Liver (tissue), 9 donors: ENCODE measurements around the gene NIFK. TPM values are rescaled to one million over a fixed set of nuclear protein-coding genes. Genes with fewer than 3 reads are reported as not detected.

Experiments used
- DNase-seq: peaks from one replicate; pipeline ENCODE4 v3.0.0-alpha.2; 2017; ENCODE audit warnings: low spot score
- H3K27ac ChIP-seq, 2 donors: one replicate each; pipeline ENCODE4 v1.7.0; 2013; ENCODE audit warnings: inconsistent platforms in 2 of 2, low read length in 2 of 2, control low read depth in 1 of 2, low read depth in 1 of 2, mild to moderate bottlenecking in 1 of 2
- H3K27me3 ChIP-seq, 4 donors: one replicate each; pipeline versions ENCODE4 v1.6.1 to v1.7.0; 2013; ENCODE audit warnings: low read length in 3 of 4, inconsistent platforms in 1 of 4, mild to moderate bottlenecking in 1 of 4, moderate library complexity in 1 of 4; ENCODE audit not compliant: control insufficient read depth in 4 of 4, insufficient read depth in 4 of 4
- H3K36me3 ChIP-seq, 4 donors: one replicate each; pipeline versions ENCODE4 v1.6.1 to v1.7.0; 2013; ENCODE audit warnings: low read length in 3 of 4, mild to moderate bottlenecking in 3 of 4, low read depth in 1 of 4, moderate library complexity in 1 of 4; ENCODE audit not compliant: control insufficient read depth in 4 of 4, insufficient read depth in 3 of 4
- H3K4me1 ChIP-seq, 4 donors: one replicate each; pipeline versions ENCODE4 v1.6.1 to v1.7.0; 2013; ENCODE audit warnings: low read length in 3 of 4, mild to moderate bottlenecking in 3 of 4, moderate library complexity in 1 of 4; ENCODE audit not compliant: control insufficient read depth in 4 of 4, insufficient read depth in 4 of 4
- H3K4me3 ChIP-seq, 3 donors: one replicate each; pipeline versions ENCODE4 v1.6.1 to v1.7.0; 2013; ENCODE audit warnings: low read length in 3 of 3, control low read depth in 1 of 3, low read depth in 1 of 3, mild to moderate bottlenecking in 1 of 3
- H3K9ac ChIP-seq, 2 donors: one replicate each; pipeline ENCODE4 v1.7.0; 2013; ENCODE audit warnings: low read length in 2 of 2, mild to moderate bottlenecking in 2 of 2, moderate library complexity in 2 of 2, control low read depth in 1 of 2, low read depth in 1 of 2
- H3K9me3 ChIP-seq, 4 donors: one replicate each; pipeline versions ENCODE4 v1.6.1 to v1.7.0; 2013; ENCODE audit warnings: low read length in 3 of 4; ENCODE audit not compliant: control insufficient read depth in 4 of 4
- FOXA2 ChIP-seq: IDR thresholded peaks from 2 replicates; pipeline ENCODE4 v1.6.1; 2016; ENCODE audit warnings: antibody characterized with exemption
- GABPA ChIP-seq, 2 donors: IDR thresholded peaks in 1 of 2; conservative IDR thresholded peaks in 1 of 2; 2 replicates each; pipeline ENCODE4 v1.6.1; 2016; ENCODE audit warnings: antibody characterized with exemption in 2 of 2, mild to moderate bottlenecking in 1 of 2, moderate library complexity in 1 of 2
- HNF4A ChIP-seq, 2 donors: conservative IDR thresholded peaks; 2 replicates each; pipeline ENCODE4 v1.6.1; 2016; ENCODE audit warnings: antibody characterized with exemption in 2 of 2, mild to moderate bottlenecking in 2 of 2
- HNF4G ChIP-seq: IDR thresholded peaks from 2 replicates; pipeline ENCODE4 v1.6.1; 2016; ENCODE audit warnings: antibody characterized with exemption
- JUND ChIP-seq, 2 donors: IDR thresholded peaks; 2 replicates each; pipeline ENCODE4 v1.6.1; 2016; ENCODE audit warnings: antibody characterized with exemption in 2 of 2
- NR2F2 ChIP-seq: IDR thresholded peaks from 2 replicates; pipeline ENCODE4 v1.6.1; 2016; ENCODE audit warnings: antibody characterized with exemption
- RAD21 ChIP-seq, 2 donors: IDR thresholded peaks; 2 replicates each; pipeline ENCODE4 v1.6.1; 2016; ENCODE audit warnings: antibody characterized with exemption in 2 of 2, mild to moderate bottlenecking in 2 of 2
- RXRA ChIP-seq, 2 donors: IDR thresholded peaks; 2 replicates each; pipeline ENCODE4 v1.6.1; 2017 to 2018; ENCODE audit warnings: antibody characterized with exemption in 2 of 2, mild to moderate bottlenecking in 1 of 2
- SP1 ChIP-seq: IDR thresholded peaks from 2 replicates; pipeline ENCODE4 v1.6.1; 2018; ENCODE audit warnings: antibody characterized with exemption, mild to moderate bottlenecking
- TAF1 ChIP-seq: conservative IDR thresholded peaks from 2 replicates; pipeline ENCODE4 v1.6.1; 2016; ENCODE audit warnings: antibody characterized with exemption, mild to moderate bottlenecking
- YY1 ChIP-seq: IDR thresholded peaks from 2 replicates; pipeline ENCODE4 v1.6.1; 2016; ENCODE audit warnings: antibody characterized with exemption, mild to moderate bottlenecking
- WGBS: extraction: QIAGEN DNeasy Blood & Tissue Kit; methylation state at CpG from one replicate; pipeline ENCODE4 v1.1.7; 2013; 5-methylcytosine and 5-hydroxymethylcytosine counted together
- polyA plus RNA-seq, 2 donors: library from polyadenylated mRNA; stranded (reverse) in 1 of 2; unstranded in 1 of 2; fragments of 200-250 nt in 1 of 2; fragments of >200 nt in 1 of 2; fragmentation: Nextera tagmentation in 1 of 2; extraction: Ambion mirVana in 1 of 2; gene quantifications; one replicate each; pipeline versions ENCODE4 v1.2.1 to v1.2.3, GENCODE V29; 2013 to 2015
- total RNA-seq, 2 donors: library from RNA; depleted of rRNA; stranded (reverse); fragments of >200 nt; gene quantifications; one replicate each; pipeline ENCODE4 v1.2.3, GENCODE V29; 2014
- TF ChIP-seq, protein P1 (sequence below): IDR thresholded peaks from 2 replicates; pipeline ENCODE4 v1.6.1; 2016; ENCODE audit warnings: antibody characterized with exemption
- TF ChIP-seq, protein P2 (sequence below): IDR thresholded peaks from 2 replicates; pipeline ENCODE4 v1.6.1; 2016; ENCODE audit warnings: antibody characterized with exemption
- TF ChIP-seq, protein P3 (sequence below): IDR thresholded peaks from 2 replicates; pipeline ENCODE4 v1.6.1; 2016; ENCODE audit warnings: antibody characterized with exemption, mild to moderate bottlenecking
- TF ChIP-seq, protein P4 (sequence below): fragments of 150-350 bp; IDR thresholded peaks from 2 replicates; pipeline ENCODE4 v1.5.1; 2017; ENCODE audit warnings: improper control_type of control experiment, low read depth, low read length; ENCODE audit not compliant: missing input control
- TF ChIP-seq, protein P5 (sequence below): IDR thresholded peaks from 2 replicates; pipeline ENCODE4 v1.6.1; 2016; ENCODE audit warnings: antibody characterized with exemption
- donor health status: healthy.
- donor health status: healthy.
- donor health status: healthy.
- donor health status: healthy.
- donor health status: healthy.

NIFK gene
- total and polyA plus RNA-seq, 4 donors = 13.4 to 25.6 (median 16.2) TPM

DNA sequence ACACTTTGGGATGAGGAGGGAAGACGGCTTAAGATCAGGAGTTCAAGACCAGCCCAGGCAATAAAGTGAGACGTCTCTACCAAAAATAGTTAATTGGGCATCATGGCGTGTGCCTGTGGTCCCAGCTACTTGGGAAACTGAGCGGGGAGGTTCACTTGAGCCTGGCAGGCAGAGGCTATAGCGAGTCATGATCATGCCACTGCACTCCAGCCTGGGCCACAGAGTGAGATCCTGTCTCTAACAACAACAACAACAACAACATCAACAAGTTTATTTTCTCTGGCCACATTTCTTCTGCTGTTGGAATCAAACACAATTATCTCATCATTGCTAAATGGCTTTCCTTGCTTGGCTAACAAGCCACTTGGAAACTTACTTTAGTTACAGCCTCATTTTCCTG lies 13.4 kb downstream of the NIFK start:
- TF ChIP-seq HNF4G (no peak), JUND (IDR thresholded peaks at IDR 0.05) (no peak), GABPA (IDR thresholded peaks at IDR 0.05 in 1 of 2, conservative IDR thresholded peaks at IDR 0.05 in 1 of 2) (no peak), SP1 (no peak), RAD21 (IDR thresholded peaks at IDR 0.05) (no peak), YY1 (no peak), FOXA2 (no peak)
- TF ChIP-seq, protein P1, sequence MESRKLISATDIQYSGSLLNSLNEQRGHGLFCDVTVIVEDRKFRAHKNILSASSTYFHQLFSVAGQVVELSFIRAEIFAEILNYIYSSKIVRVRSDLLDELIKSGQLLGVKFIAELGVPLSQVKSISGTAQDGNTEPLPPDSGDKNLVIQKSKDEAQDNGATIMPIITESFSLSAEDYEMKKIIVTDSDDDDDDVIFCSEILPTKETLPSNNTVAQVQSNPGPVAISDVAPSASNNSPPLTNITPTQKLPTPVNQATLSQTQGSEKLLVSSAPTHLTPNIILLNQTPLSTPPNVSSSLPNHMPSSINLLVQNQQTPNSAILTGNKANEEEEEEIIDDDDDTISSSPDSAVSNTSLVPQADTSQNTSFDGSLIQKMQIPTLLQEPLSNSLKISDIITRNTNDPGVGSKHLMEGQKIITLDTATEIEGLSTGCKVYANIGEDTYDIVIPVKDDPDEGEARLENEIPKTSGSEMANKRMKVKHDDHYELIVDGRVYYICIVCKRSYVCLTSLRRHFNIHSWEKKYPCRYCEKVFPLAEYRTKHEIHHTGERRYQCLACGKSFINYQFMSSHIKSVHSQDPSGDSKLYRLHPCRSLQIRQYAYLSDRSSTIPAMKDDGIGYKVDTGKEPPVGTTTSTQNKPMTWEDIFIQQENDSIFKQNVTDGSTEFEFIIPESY = no peak
- TF ChIP-seq, protein P2, sequence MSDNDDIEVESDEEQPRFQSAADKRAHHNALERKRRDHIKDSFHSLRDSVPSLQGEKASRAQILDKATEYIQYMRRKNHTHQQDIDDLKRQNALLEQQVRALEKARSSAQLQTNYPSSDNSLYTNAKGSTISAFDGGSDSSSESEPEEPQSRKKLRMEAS = no peak
- Histone ChIP-seq H3K27ac (no peak overlapping the region), H3K9ac (no peak overlapping the region), H3K4me3 (no peak overlapping the region), H3K4me1 (no peaks in the 10 kb centered on the region), H3K27me3 (no peaks in the 10 kb centered on the region), H3K36me3 (peaks cover 0 to 17% (median 14%) of the 10 kb centered on the region in 4 donors), H3K9me3 (no peaks in the 10 kb centered on the region)
- no peak for DNase-seq
- WGBS = 88% methylated on average over 5 of the region's 5 CpGs

DNA sequence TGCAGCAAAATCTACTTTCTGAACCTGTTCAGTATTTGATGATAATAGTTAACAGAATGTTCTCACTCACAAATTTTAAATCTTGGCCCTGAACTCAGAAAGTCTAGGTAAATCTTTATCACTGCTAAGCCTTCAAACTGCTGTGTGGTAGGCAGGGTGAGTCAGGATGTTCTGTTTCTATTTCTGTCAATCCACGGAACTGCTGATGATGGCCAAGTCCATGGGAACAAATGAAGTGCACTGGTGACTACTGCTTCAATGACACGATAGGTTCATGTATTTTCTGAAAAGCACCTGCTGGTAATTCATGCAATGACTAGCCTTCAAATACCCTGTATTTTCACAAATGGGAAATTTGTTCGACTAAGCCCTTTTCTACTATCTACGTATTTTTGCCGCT lies 14.2 kb downstream of the NIFK start:
- no peaks in the 10 kb centered on the region for H3K4me1 ChIP-seq
- peaks cover 0 to 9% (median 7%) of the 10 kb centered on the region in 4 donors for H3K36me3 ChIP-seq
- WGBS = 80% methylated on average over 5 of the region's 5 CpGs
- no peak overlapping the region for H3K9ac ChIP-seq
- TF ChIP-seq GABPA (IDR thresholded peaks at IDR 0.05 in 1 of 2, conservative IDR thresholded peaks at IDR 0.05 in 1 of 2) (no peak), HNF4G (no peak), FOXA2 (no peak), TAF1 (no peak), RAD21 (IDR thresholded peaks at IDR 0.05) (no peak), JUND (IDR thresholded peaks at IDR 0.05) (no peak), NR2F2 (no peak), RXRA (IDR thresholded peaks at IDR 0.05) (no peak)
- TF ChIP-seq, protein P2 = no peak
- TF ChIP-seq, protein P3, sequence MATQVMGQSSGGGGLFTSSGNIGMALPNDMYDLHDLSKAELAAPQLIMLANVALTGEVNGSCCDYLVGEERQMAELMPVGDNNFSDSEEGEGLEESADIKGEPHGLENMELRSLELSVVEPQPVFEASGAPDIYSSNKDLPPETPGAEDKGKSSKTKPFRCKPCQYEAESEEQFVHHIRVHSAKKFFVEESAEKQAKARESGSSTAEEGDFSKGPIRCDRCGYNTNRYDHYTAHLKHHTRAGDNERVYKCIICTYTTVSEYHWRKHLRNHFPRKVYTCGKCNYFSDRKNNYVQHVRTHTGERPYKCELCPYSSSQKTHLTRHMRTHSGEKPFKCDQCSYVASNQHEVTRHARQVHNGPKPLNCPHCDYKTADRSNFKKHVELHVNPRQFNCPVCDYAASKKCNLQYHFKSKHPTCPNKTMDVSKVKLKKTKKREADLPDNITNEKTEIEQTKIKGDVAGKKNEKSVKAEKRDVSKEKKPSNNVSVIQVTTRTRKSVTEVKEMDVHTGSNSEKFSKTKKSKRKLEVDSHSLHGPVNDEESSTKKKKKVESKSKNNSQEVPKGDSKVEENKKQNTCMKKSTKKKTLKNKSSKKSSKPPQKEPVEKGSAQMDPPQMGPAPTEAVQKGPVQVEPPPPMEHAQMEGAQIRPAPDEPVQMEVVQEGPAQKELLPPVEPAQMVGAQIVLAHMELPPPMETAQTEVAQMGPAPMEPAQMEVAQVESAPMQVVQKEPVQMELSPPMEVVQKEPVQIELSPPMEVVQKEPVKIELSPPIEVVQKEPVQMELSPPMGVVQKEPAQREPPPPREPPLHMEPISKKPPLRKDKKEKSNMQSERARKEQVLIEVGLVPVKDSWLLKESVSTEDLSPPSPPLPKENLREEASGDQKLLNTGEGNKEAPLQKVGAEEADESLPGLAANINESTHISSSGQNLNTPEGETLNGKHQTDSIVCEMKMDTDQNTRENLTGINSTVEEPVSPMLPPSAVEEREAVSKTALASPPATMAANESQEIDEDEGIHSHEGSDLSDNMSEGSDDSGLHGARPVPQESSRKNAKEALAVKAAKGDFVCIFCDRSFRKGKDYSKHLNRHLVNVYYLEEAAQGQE = no peak
- no peak overlapping the region for H3K27ac ChIP-seq
- H3K4me3 ChIP-seq = no peak overlapping the region
- no peak for DNase-seq
- no peaks in the 10 kb centered on the region for H3K27me3 ChIP-seq
- no peaks in the 10 kb centered on the region for H3K9me3 ChIP-seq

DNA sequence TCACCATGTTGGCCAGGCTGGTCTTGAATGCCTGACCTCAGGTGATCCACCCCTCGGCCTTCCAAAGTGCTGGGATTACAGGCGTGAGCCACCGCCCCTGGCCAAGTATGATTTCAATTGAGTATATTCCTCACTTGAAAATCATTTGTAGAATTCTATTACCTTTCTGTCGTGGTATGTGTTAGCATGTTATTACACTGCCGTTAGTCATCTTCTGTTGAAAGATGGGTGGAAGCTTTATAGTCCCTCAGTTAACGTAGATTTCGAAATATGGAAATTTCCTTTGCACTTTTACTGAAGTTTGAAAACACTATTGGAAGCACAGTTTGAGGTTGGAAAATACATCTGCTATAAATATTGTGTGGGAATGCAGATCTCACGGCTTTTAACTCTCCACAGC lies 14.7 kb downstream of the NIFK start:
- Histone ChIP-seq H3K9me3 (no peaks in the 10 kb centered on the region), H3K4me1 (no peaks in the 10 kb centered on the region), H3K36me3 (peaks cover 0 to 3% (median 3%) of the 10 kb centered on the region in 4 donors), H3K27ac (no peak overlapping the region), H3K9ac (no peak overlapping the region), H3K4me3 (no peak overlapping the region), H3K27me3 (no peaks in the 10 kb centered on the region)
- DNase-seq = no peak
- WGBS = 75% methylated on average over 8 of the region's 8 CpGs
- TF ChIP-seq HNF4G (no peak), HNF4A (conservative IDR thresholded peaks at IDR 0.05) (no peak), SP1 (no peak)
- TF ChIP-seq, protein P3 = no peak
- TF ChIP-seq, protein P4, sequence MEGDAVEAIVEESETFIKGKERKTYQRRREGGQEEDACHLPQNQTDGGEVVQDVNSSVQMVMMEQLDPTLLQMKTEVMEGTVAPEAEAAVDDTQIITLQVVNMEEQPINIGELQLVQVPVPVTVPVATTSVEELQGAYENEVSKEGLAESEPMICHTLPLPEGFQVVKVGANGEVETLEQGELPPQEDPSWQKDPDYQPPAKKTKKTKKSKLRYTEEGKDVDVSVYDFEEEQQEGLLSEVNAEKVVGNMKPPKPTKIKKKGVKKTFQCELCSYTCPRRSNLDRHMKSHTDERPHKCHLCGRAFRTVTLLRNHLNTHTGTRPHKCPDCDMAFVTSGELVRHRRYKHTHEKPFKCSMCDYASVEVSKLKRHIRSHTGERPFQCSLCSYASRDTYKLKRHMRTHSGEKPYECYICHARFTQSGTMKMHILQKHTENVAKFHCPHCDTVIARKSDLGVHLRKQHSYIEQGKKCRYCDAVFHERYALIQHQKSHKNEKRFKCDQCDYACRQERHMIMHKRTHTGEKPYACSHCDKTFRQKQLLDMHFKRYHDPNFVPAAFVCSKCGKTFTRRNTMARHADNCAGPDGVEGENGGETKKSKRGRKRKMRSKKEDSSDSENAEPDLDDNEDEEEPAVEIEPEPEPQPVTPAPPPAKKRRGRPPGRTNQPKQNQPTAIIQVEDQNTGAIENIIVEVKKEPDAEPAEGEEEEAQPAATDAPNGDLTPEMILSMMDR = no peak
- TF ChIP-seq, protein P5, sequence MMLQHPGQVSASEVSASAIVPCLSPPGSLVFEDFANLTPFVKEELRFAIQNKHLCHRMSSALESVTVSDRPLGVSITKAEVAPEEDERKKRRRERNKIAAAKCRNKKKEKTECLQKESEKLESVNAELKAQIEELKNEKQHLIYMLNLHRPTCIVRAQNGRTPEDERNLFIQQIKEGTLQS = no peak
